ENCODE data around the gene DSCAM.

Gene DSCAM

GRCh38 chr21:40255518-40256444, 591.2 kb downstream of the DSCAM start:
- no peak for DNase-seq (ENCODE audit: low read depth)
- H3K4me3 ChIP-seq (replicated peaks; ENCODE audit: low read depth, low read length), result no peak overlapping the region
- TF ChIP-seq CTCF (IDR thresholded peaks at IDR 0.05; ENCODE audit: low read length, missing control alignments), result no peak

- H3K4me3 ChIP-seq (replicated peaks; ENCODE audit: low read depth, low read length), result no peak overlapping the region
- no peak for TF ChIP-seq CTCF (IDR thresholded peaks at IDR 0.05; ENCODE audit: low read length, missing control alignments)
- DNase-seq (ENCODE audit: low read depth), result no peak
Observed at GRCh38 chr21:40254540-40255465, 592.2 kb downstream of the DSCAM start.

- no peak for DNase-seq (ENCODE audit: low read depth)
- H3K4me3 ChIP-seq (replicated peaks; ENCODE audit: low read depth, low read length), result no peak overlapping the region
- no peak for TF ChIP-seq CTCF (IDR thresholded peaks at IDR 0.05; ENCODE audit: low read length, missing control alignments)
Observed at GRCh38 chr21:40253112-40253511, 593.8 kb downstream of the DSCAM start.

GRCh38 chr21:40250514-40251294, 596.3 kb downstream of the DSCAM start:
- no peak for TF ChIP-seq CTCF (IDR thresholded peaks at IDR 0.05; ENCODE audit: low read length, missing control alignments)
- no peak for DNase-seq (ENCODE audit: low read depth)
- no peak overlapping the region for H3K4me3 ChIP-seq (replicated peaks; ENCODE audit: low read depth, low read length)

- TF ChIP-seq CTCF (IDR thresholded peaks at IDR 0.05; ENCODE audit: low read length, missing control alignments), result no peak
- H3K4me3 ChIP-seq (replicated peaks; ENCODE audit: low read depth, low read length), result no peak overlapping the region
- no peak for DNase-seq (ENCODE audit: low read depth)
Observed at GRCh38 chr21:40244981-40245380, 602.0 kb downstream of the DSCAM start.

- no peak for TF ChIP-seq CTCF (IDR thresholded peaks at IDR 0.05; ENCODE audit: low read length, missing control alignments)
- DNase-seq (ENCODE audit: low read depth), result no peak
- no peak overlapping the region for H3K4me3 ChIP-seq (replicated peaks; ENCODE audit: low read depth, low read length)
Observed at GRCh38 chr21:40243685-40244084, 603.3 kb downstream of the DSCAM start.
